Upper lobe of left lung (tissue), 6 donors: ENCODE results near the gene GNAZ. TPM values are rescaled to one million over a fixed set of nuclear protein-coding genes. Genes with fewer than 3 reads are reported as not detected.

ENCODE experiments used
- ATAC-seq, 2 donors: fragments of 200-7000 bp; cut with Tn5 transposase; one replicate each; pipeline ENCODE4 v1.9.1; 2022; ENCODE audit warnings: mild to moderate bottlenecking in 2 of 2, moderate library complexity in 2 of 2; ENCODE audit not compliant: low FRiP score in 2 of 2
- DNase-seq, 2 donors: peaks; one replicate each; pipeline ENCODE4 v3.0.0-alpha.2; 2019 to 2020
- H3K27ac ChIP-seq, 4 donors: fragments of 200-600 bp; sonication (generic); one replicate each; pipeline ENCODE4 v1.5.1; 2016 to 2019
- H3K27me3 ChIP-seq, 4 donors: fragments of 200-600 bp; sonication (generic); one replicate each; pipeline ENCODE4 v1.5.1; 2017 to 2019
- H3K36me3 ChIP-seq, 4 donors: fragments of 200-600 bp; sonication (generic); one replicate each; pipeline ENCODE4 v1.5.1; 2016 to 2019
- H3K4me1 ChIP-seq, 4 donors: fragments of 200-600 bp; sonication (generic); one replicate each; pipeline ENCODE4 v1.5.1; 2018 to 2019
- H3K4me3 ChIP-seq, 4 donors: fragments of 200-600 bp; sonication (generic); one replicate each; pipeline ENCODE4 v1.5.1; 2017 to 2019; ENCODE audit warnings: mild to moderate bottlenecking in 2 of 4, moderate library complexity in 1 of 4
- H3K9me3 ChIP-seq, 4 donors: fragments of 200-600 bp; sonication (generic); one replicate each; pipeline ENCODE4 v1.5.1; 2018 to 2019
- CTCF ChIP-seq, 6 experiments: fragments of 450-650 bp in 4 of 6; fragments of 200-600 bp in 2 of 6; sonication (generic) in 2 of 6; IDR thresholded peaks; one replicate each; pipeline ENCODE4 v1.5.1; 2016 to 2019; ENCODE audit warnings: antibody characterized with exemption in 6 of 6
- EP300 ChIP-seq, 4 donors: sonication (generic); formaldehyde crosslinking; IDR thresholded peaks; one replicate each; pipeline ENCODE4 v1.5.1; 2017; ENCODE audit warnings: antibody characterized with exemption in 4 of 4, control low read depth in 2 of 4
- POLR2A ChIP-seq, 4 donors: fragments of 450-650 bp; IDR thresholded peaks; one replicate each; pipeline ENCODE4 v1.5.1; 2016 to 2017; ENCODE audit warnings: antibody characterized with exemption in 4 of 4, mild to moderate bottlenecking in 2 of 4
- POLR2AphosphoS5 ChIP-seq, 2 donors: sonication (generic); formaldehyde crosslinking; IDR thresholded peaks; one replicate each; pipeline ENCODE4 v1.5.1; 2017; ENCODE audit warnings: antibody characterized with exemption in 2 of 2
- WGBS, 2 donors: methylation state at CpG; one replicate each; pipeline ENCODE4 v1.1.5; 2017 to 2018; 5-methylcytosine and 5-hydroxymethylcytosine counted together
- total RNA-seq, 6 donors: library from RNA; depleted of rRNA in 4 of 6; stranded (reverse); fragments of >200 nt in 4 of 6; gene quantifications; one replicate each; pipeline versions ENCODE4 v1.1.0 to v1.2.1, GENCODE V29; 2016 to 2021
- donor health status: DM: no; HTN: no; CAD: no; lungs with moderate emphysema.
- donor health status: DM: no; HTN: yes; CAD: no; lungs with severe emphysema.

The GNAZ gene
- total RNA-seq, 6 donors from 2014 or later: 0.80 to 7.3 (median 2.7) TPM; not detected in 1

GRCh38 chr22:23075050-23075449 lies 4.7 kb downstream of the GNAZ start:
- no peak for ATAC-seq
- 90 to 95% methylated on average over 3 to 4 of the region's 4 CpGs for WGBS, 2 donors

GRCh38 chr22:23075525-23076216 lies 5.4 kb downstream of the GNAZ start:
- DNase-seq (no peak), ATAC-seq (no peak)
- Histone ChIP-seq H3K4me1 (peaks cover 3 to 18% (median 13%) of the 10 kb centered on the region in 4 donors), H3K9me3 (no peaks in the 10 kb centered on the region), H3K4me3 (no peak overlapping the region), H3K27ac (no peak overlapping the region), H3K27me3 (peaks cover 0 to 3% (median under 1%) of the 10 kb centered on the region in 4 donors), H3K36me3 (no peaks in the 10 kb centered on the region)
- 92 to 96% methylated on average over 6 to 9 of the region's 9 CpGs for WGBS, 2 donors
- TF ChIP-seq CTCF (IDR thresholded peaks at IDR 0.05) (no peak), POLR2A (IDR thresholded peaks at IDR 0.05) (no peak), EP300 (IDR thresholded peaks at IDR 0.05) (no peak), POLR2AphosphoS5 (IDR thresholded peaks at IDR 0.05) (no peak)

More at GRCh38 chr22:23075050-23075449, 4.7 kb downstream of the GNAZ start:
- Histone ChIP-seq H3K27me3 (peaks cover 0 to 6% (median 2%) of the 10 kb centered on the region in 4 donors), H3K27ac (no peak overlapping the region), H3K36me3 (no peaks in the 10 kb centered on the region), H3K4me3 (no peak overlapping the region), H3K4me1 (peaks cover 7 to 22% (median 16%) of the 10 kb centered on the region in 4 donors), H3K9me3 (no peaks in the 10 kb centered on the region)
- no peak for DNase-seq
- TF ChIP-seq POLR2AphosphoS5 (IDR thresholded peaks at IDR 0.05): no peak
- TF ChIP-seq POLR2A (IDR thresholded peaks at IDR 0.05): no peak
- TF ChIP-seq CTCF (IDR thresholded peaks at IDR 0.05): no peak
- no peak for TF ChIP-seq EP300 (IDR thresholded peaks at IDR 0.05)

- H3K4me3 ChIP-seq: no peak overlapping the region
- 94 to 95% methylated on average over 10 of the region's 10 CpGs for WGBS, 2 donors
- H3K4me1 ChIP-seq: peaks cover 0 to 13% (median 7%) of the 10 kb centered on the region in 4 donors
- H3K9me3 ChIP-seq: no peaks in the 10 kb centered on the region
- no peak overlapping the region for H3K27ac ChIP-seq
- DNase-seq (no peak), ATAC-seq (no peak)
- no peaks in the 10 kb centered on the region for H3K27me3 ChIP-seq
- H3K36me3 ChIP-seq: no peaks in the 10 kb centered on the region
- no peak for TF ChIP-seq EP300 (IDR thresholded peaks at IDR 0.05)
- TF ChIP-seq POLR2A (IDR thresholded peaks at IDR 0.05): no peak
- no peak for TF ChIP-seq POLR2AphosphoS5 (IDR thresholded peaks at IDR 0.05)
- no peak for TF ChIP-seq CTCF (IDR thresholded peaks at IDR 0.05)
Observed at GRCh38 chr22:23076896-23077572, 6.7 kb downstream of the GNAZ start.

- Histone ChIP-seq H3K36me3 (no peaks in the 10 kb centered on the region), H3K4me3 (no peak overlapping the region), H3K27me3 (no peaks in the 10 kb centered on the region), H3K9me3 (no peaks in the 10 kb centered on the region), H3K4me1 (peaks cover 0 to 13% (median 7%) of the 10 kb centered on the region in 4 donors), H3K27ac (no peak overlapping the region)
- peak in 1 of 2 donors; percentile 59 for DNase-seq
- 62 to 68% methylated on average over 11 of the region's 11 CpGs for WGBS, 2 donors
- peak in 2 of 6 experiments; percentile 17 to 18 for TF ChIP-seq CTCF (IDR thresholded peaks at IDR 0.05)
- no peak for TF ChIP-seq POLR2A (IDR thresholded peaks at IDR 0.05)
- no peak for ATAC-seq
Observed at GRCh38 chr22:23077627-23078461, 7.5 kb downstream of the GNAZ start.
